ENCODE data around the gene LPP.

LPP gene

GRCh38 chr3:188449421-188449820 is 295.5 kb downstream of the LPP start:
- DNase-seq (ENCODE audit: low spot score): no peak
- POLR2A ChIA-PET (ENCODE audit: low non-redundant PET): no interaction called here
- H3K27ac ChIP-seq: no peak overlapping the region
- TF ChIP-seq CTCF (conservative IDR thresholded peaks at IDR 0.05; ENCODE audit: low read depth): no peak
- CTCF ChIA-PET: interaction anchor here (0.9 kb wide), 1 partner anchor 199 kb away, joined by 4 read pairs; no protein-coding TSS in a partner anchor

- TF ChIP-seq CTCF (conservative IDR thresholded peaks at IDR 0.05; ENCODE audit: low read depth): no peak
- no peak overlapping the region for H3K27ac ChIP-seq
- ChIA-PET POLR2A (ENCODE audit: low non-redundant PET) (no interaction called here), CTCF (no interaction called here)
- no peak for DNase-seq (ENCODE audit: low spot score)
Measured at GRCh38 chr3:188452158-188452772, 298.3 kb downstream of the LPP start.

- TF ChIP-seq CTCF (conservative IDR thresholded peaks at IDR 0.05; ENCODE audit: low read depth): no peak
- DNase-seq (ENCODE audit: low spot score): no peak
- no peak overlapping the region for H3K27ac ChIP-seq
- POLR2A ChIA-PET (ENCODE audit: low non-redundant PET): no interaction called here
- CTCF ChIA-PET: no interaction called here
Measured at GRCh38 chr3:188453431-188454384, 299.8 kb downstream of the LPP start.

GRCh38 chr3:188455748-188456147 is 301.8 kb downstream of the LPP start:
- CTCF ChIA-PET: no interaction called here
- no peak for TF ChIP-seq CTCF (conservative IDR thresholded peaks at IDR 0.05; ENCODE audit: low read depth)
- POLR2A ChIA-PET (ENCODE audit: low non-redundant PET): no interaction called here
- no peak overlapping the region for H3K27ac ChIP-seq
- DNase-seq (ENCODE audit: low spot score): no peak

- ChIA-PET CTCF (no interaction called here), POLR2A (ENCODE audit: low non-redundant PET) (no interaction called here)
- TF ChIP-seq CTCF (conservative IDR thresholded peaks at IDR 0.05; ENCODE audit: low read depth): no peak
- no peak overlapping the region for H3K27ac ChIP-seq
- DNase-seq (ENCODE audit: low spot score): no peak
Measured at GRCh38 chr3:188458756-188459155, 304.8 kb downstream of the LPP start.

GRCh38 chr3:188465311-188465710 is 311.4 kb downstream of the LPP start:
- CTCF ChIA-PET: no interaction called here
- POLR2A ChIA-PET (ENCODE audit: low non-redundant PET): no interaction called here
- TF ChIP-seq CTCF (conservative IDR thresholded peaks at IDR 0.05; ENCODE audit: low read depth): no peak
- no peak overlapping the region for H3K27ac ChIP-seq
- no peak for DNase-seq (ENCODE audit: low spot score)
